Measurements from ENCODE around the gene WSCD2. TPM values are rescaled to one million over a fixed set of nuclear protein-coding genes. Genes with fewer than 3 reads are reported as not detected.

The WSCD2 gene
- total and polyA plus RNA-seq, 12 donors = 0.01 to 2.8 (median 0.44) TPM; not detected in 3

DNA sequence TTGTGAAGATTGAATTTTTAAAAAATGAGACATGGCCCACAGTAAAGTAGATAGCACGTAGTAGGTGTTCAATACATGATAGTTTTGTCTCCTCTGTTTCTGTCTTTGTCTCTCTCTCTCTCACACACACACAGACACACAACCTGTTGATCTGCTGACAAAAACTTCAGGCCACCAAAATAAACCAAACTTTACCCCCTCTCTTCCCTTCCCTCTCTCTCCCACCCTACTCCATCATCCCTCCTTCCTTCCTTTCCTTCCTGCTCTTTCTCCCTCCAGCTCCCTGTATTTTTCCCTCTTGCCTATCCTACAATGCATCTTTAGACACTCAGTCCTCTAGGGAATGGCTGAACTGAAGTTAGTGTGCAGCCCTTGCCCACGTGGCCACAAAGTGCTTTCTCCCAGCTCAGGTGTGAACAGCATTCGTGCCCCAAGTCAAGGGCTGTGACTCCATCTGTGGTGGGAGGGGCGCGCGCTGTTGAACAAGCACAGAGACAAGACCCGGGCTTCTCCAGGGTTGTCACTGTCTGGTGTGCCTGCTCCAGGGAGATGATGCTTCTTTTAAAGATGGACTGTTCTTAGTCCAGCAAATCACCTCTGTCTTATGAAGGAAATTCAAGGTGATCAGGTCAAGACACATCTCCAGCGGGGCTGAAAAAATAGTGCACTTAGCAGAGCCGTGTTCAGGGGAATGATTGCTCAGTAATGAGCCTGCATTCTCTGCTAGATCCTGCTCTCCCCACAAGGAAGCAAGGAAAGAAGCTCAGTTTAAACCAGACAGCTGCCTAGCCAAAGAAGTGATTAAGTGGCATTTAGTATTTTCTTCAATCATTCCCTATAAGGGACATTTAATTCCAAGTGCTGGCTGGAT, 75.3 kb downstream of the WSCD2 start:
- no peak overlapping the region for H3K4me3 ChIP-seq
- H3K9me3 ChIP-seq = peaks cover 0 to 19% (median 0%) of the 10 kb centered on the region in 11 donors
- 70 to 77% methylated on average over 9 of the region's 9 CpGs for WGBS, 2 donors
- H3K4me1 ChIP-seq = no peaks in the 10 kb centered on the region
- ATAC-seq (no peak), DNase-seq (no peak)
- H3K36me3 ChIP-seq = no peaks in the 10 kb centered on the region
- H3K27me3 ChIP-seq = peaks cover 0 to 33% (median 5%) of the 10 kb centered on the region in 7 donors
- H3K27ac ChIP-seq = no peak overlapping the region
- TF ChIP-seq CTCF (IDR thresholded peaks at IDR 0.05) = no peak
- intact Hi-C loops (cut with DNase I) = no loop called here

DNA sequence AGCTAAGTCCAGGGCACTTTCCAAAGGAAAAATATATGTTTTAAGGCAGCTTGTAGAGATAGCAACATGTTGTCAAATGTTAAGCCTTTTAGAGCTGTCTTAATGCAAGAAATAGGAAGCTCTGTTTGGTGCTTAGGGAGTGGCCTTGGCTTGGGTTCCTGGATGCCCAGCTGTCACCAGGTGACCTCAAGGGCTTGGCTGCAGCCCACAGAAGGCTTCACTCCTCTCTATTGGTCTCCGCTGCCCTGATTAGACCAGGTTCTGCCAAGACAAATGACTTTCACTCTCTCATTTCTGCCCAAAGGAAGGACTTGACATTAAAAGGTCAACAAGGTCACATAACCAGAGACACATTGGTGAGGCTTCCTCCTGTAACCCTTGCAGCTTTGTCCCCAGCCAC, 76.8 kb downstream of the WSCD2 start:
- H3K27me3 ChIP-seq = peaks cover 0 to 36% (median 7%) of the 10 kb centered on the region in 7 donors
- WGBS, 2 donors = 62 to 90% methylated on average over 1 of the region's 1 CpG
- ATAC-seq (no peak), DNase-seq (no peak)
- intact Hi-C loops (cut with DNase I) = no loop called here
- no peaks in the 10 kb centered on the region for H3K4me1 ChIP-seq
- peaks cover 0 to 19% (median 0%) of the 10 kb centered on the region in 11 donors for H3K9me3 ChIP-seq
- H3K27ac ChIP-seq = no peak overlapping the region
- H3K36me3 ChIP-seq = no peaks in the 10 kb centered on the region
- no peak for TF ChIP-seq CTCF (IDR thresholded peaks at IDR 0.05)
- H3K4me3 ChIP-seq = no peak overlapping the region

DNA sequence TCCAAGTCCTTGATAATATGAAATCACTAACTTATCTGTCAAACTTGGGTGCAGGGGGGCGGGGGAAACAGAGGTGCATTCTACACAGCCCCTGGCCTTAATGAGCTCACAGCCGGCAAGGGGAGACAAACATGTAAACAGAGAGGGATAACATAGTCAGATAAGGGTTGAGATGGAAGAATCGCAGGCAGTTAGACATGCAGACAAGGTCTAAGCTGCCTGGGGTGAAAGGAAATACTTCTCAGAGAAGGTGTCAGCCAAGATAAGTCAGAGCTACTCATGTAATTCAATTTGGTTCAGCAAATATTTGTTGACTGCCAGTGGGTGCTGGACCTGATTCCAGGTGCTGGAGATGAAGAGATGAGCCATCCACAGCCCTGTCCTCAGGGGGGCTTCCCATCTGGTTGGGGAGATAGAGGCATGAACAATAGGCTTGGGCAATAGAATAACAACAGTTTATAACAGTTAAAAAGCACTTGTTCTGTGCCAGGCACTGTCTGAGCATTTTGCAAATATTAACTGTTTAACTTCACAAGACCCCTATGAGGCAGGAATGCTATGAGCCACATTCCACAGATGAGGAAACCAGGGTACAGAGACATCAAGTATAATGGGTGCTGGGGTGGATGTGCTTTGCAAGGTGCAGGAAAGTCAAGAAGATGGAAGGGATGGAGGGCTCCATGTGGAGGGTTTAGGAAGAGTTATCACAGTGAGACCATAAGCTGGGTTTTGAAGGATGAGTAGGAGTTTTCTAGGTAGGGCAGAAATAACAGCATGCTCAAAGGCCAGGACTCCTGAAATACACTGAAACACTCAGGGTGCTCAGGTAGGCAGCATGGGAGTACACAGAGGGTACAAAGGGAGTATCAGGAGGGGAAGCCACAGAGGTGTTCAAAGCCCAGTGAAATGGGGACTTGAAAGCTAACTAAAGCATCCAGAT, 79.0 kb downstream of the WSCD2 start:
- Histone ChIP-seq H3K9me3 (peaks cover 0 to 13% (median 0%) of the 10 kb centered on the region in 11 donors), H3K4me3 (no peak overlapping the region), H3K36me3 (no peaks in the 10 kb centered on the region), H3K27ac (no peak overlapping the region), H3K27me3 (peaks cover 0 to 38% (median 2%) of the 10 kb centered on the region in 7 donors), H3K4me1 (no peaks in the 10 kb centered on the region)
- 8 to 21% methylated on average over 3 of the region's 3 CpGs for WGBS, 2 donors
- intact Hi-C loops (cut with DNase I) = no loop called here
- ATAC-seq = no peak
- no peak for DNase-seq
- no peak for TF ChIP-seq CTCF (IDR thresholded peaks at IDR 0.05)

GRCh38 chr12:108210001-108210400, 80.9 kb downstream of the WSCD2 start:
- 89 to 90% methylated on average over 22 of the region's 22 CpGs for WGBS, 2 donors
- no peak for DNase-seq
- TF ChIP-seq CTCF (IDR thresholded peaks at IDR 0.05) = no peak
- Histone ChIP-seq H3K36me3 (no peaks in the 10 kb centered on the region), H3K27ac (no peak overlapping the region), H3K27me3 (peaks cover 0 to 53% (median 7%) of the 10 kb centered on the region in 7 donors), H3K4me1 (no peaks in the 10 kb centered on the region), H3K9me3 (no peaks in the 10 kb centered on the region), H3K4me3 (no peak overlapping the region)
- intact Hi-C loops (cut with DNase I) = no loop called here
- no peak for ATAC-seq

Data from heart right ventricle (tissue), 16 donors.